Lung (tissue), 12 donors: Measurements from ENCODE around the gene NUDT21. TPM values are rescaled to one million over a fixed set of nuclear protein-coding genes. Genes with fewer than 3 reads are reported as not detected.

Experiments
- ATAC-seq: fragments of 200-7000 bp; cut with Tn5 transposase; one replicate; pipeline ENCODE4 v1.9.1; 2020; ENCODE audit warnings: moderate number of reproducible peaks; ENCODE audit not compliant: insufficient read depth, low FRiP score
- DNase-seq, 3 donors: peaks; one replicate each; pipeline ENCODE4 v3.0.0-alpha.2; 2013 to 2017
- H3K27ac ChIP-seq, 2 donors: one replicate each; pipeline ENCODE4 v1.5.1; 2013; ENCODE audit warnings: mild to moderate bottlenecking in 2 of 2, moderate library complexity in 2 of 2, control low read depth in 1 of 2, inconsistent platforms in 1 of 2, low read depth in 1 of 2, low read length in 1 of 2
- H3K27me3 ChIP-seq, 3 donors: one replicate each; pipeline ENCODE4 v1.5.1; 2013; ENCODE audit warnings: low read length in 2 of 3; ENCODE audit not compliant: control insufficient read depth in 3 of 3, insufficient read depth in 3 of 3
- H3K36me3 ChIP-seq, 4 donors: one replicate each; pipeline ENCODE4 v1.5.1; 2013; ENCODE audit warnings: low read length in 4 of 4, mild to moderate bottlenecking in 1 of 4, moderate library complexity in 1 of 4; ENCODE audit not compliant: control insufficient read depth in 4 of 4, insufficient read depth in 4 of 4
- H3K4me1 ChIP-seq, 5 donors: one replicate each; pipeline ENCODE4 v1.5.1; 2013; ENCODE audit warnings: low read length in 5 of 5, mild to moderate bottlenecking in 2 of 5, moderate library complexity in 1 of 5; ENCODE audit not compliant: control insufficient read depth in 5 of 5, insufficient read depth in 5 of 5
- H3K4me3 ChIP-seq: one replicate; pipeline ENCODE4 v1.5.1; 2013; ENCODE audit warnings: mild to moderate bottlenecking, control low read depth, moderate library complexity
- H3K9ac ChIP-seq, 2 donors: one replicate each; pipeline ENCODE4 v1.5.1; 2013; ENCODE audit warnings: low read length in 2 of 2, control low read depth in 1 of 2; ENCODE audit not compliant: insufficient read depth in 1 of 2
- H3K9me3 ChIP-seq, 4 donors: one replicate each; pipeline ENCODE4 v1.5.1; 2013; ENCODE audit warnings: low read length in 3 of 4, mild to moderate bottlenecking in 1 of 4, moderate library complexity in 1 of 4; ENCODE audit not compliant: control insufficient read depth in 4 of 4, insufficient read depth in 3 of 4
- WGBS, 2 donors: extraction: QIAGEN DNeasy Blood & Tissue Kit; methylation state at CpG; one replicate each; pipeline ENCODE4 v1.1.7; 2013; 5-methylcytosine and 5-hydroxymethylcytosine counted together
- polyA plus RNA-seq, 2 donors: library from polyadenylated mRNA; stranded (reverse); fragments of 200-250 nt; gene quantifications; one replicate each; pipeline ENCODE4 v1.2.1, GENCODE V29; 2013
- total RNA-seq, 2 donors: library from RNA; depleted of rRNA in 1 of 2; stranded (reverse); fragments of >200 nt in 1 of 2; gene quantifications; one replicate each; pipeline ENCODE4 v1.2.1, GENCODE V29; 2014 to 2021
- TF ChIP-seq, protein P1 (sequence below): IDR thresholded peaks from 2 replicates; pipeline ENCODE4 v1.5.1; 2012; ENCODE audit warnings: mild to moderate bottlenecking; ENCODE audit errors: control extremely low read depth, extremely low read depth
- donor health status: control.
- donor health status: control.
- donor health status: Bipolar disorder and iron deficiency.
- donor health status: healthy.
- donor health status: DM: yes; HTN: yes; CAD: no.

NUDT21 gene
- total and polyA plus RNA-seq, 4 donors = 30.9 to 91.0 (median 60.5) TPM

DNA sequence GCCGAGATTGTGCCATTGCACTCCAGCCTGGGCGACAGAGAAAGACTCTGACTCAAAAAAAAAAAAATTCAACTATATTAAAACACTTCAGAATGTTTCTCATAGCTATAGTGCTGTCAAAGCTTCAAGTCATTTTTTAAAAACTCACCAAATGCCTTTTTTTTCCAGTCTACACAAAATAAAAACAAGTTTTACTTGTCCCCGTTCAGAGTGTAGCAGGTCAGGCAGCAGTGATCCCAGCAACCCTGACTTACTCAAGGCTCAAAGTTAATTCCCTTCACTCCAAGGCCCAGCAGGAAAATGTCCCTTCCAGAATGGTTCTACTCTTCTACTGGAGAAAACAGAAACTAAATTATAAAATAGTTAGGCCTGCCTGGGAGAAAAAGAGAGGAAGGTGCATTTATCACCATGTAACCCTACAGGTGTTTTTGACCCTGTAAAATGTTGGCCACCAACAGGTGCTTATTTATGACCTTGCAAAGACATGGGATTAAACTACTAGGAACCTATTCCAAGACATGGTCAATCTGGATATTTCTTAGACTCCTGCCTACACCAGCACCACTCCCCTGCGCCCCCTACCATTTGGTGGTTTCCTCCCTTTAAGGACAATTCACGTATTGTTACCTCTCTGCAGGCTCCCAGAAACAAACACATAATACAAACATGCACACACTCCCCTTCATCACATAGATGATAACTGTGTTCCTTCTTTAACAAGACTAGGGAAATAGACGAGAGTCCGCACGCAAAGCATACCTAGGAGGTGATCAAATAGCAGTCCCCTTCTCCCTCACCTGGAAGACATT is 31.2 kb downstream of the NUDT21 start:
- peaks cover 4 to 28% (median 7%) of the 10 kb centered on the region in 5 donors for H3K4me1 ChIP-seq
- H3K36me3 ChIP-seq = no peaks in the 10 kb centered on the region
- H3K4me3 ChIP-seq = no peak overlapping the region
- TF ChIP-seq, protein P1, sequence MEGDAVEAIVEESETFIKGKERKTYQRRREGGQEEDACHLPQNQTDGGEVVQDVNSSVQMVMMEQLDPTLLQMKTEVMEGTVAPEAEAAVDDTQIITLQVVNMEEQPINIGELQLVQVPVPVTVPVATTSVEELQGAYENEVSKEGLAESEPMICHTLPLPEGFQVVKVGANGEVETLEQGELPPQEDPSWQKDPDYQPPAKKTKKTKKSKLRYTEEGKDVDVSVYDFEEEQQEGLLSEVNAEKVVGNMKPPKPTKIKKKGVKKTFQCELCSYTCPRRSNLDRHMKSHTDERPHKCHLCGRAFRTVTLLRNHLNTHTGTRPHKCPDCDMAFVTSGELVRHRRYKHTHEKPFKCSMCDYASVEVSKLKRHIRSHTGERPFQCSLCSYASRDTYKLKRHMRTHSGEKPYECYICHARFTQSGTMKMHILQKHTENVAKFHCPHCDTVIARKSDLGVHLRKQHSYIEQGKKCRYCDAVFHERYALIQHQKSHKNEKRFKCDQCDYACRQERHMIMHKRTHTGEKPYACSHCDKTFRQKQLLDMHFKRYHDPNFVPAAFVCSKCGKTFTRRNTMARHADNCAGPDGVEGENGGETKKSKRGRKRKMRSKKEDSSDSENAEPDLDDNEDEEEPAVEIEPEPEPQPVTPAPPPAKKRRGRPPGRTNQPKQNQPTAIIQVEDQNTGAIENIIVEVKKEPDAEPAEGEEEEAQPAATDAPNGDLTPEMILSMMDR = no peak
- no peak overlapping the region for H3K27ac ChIP-seq
- DNase-seq (no peak), ATAC-seq (no peak)
- H3K9ac ChIP-seq = no peak overlapping the region
- 93% methylated on average over 8 of the region's 8 CpGs for WGBS, 2 donors
- H3K27me3 ChIP-seq = peaks cover 0 to 6% (median 0%) of the 10 kb centered on the region in 3 donors
- no peaks in the 10 kb centered on the region for H3K9me3 ChIP-seq

DNA sequence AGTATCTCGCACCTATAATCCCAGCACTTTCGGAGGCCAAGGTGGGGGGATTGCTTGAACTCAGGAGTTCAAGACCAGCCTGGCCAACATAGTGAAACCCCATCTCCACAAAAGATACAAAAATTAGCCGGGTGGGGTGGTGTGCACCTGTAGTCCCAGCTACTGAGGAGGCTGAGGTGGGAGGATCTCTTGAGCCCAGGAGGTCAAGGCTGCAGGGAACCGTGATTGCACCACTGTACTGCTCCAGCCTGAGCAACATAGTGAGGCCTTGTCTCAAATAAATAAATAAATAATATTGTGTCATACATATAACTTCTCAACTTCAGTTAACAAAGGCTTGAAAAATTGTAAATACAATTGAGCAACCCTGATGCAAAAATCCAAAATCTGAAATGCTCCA is 34.0 kb downstream of the NUDT21 start:
- no peak for ATAC-seq
- no peak for DNase-seq
- H3K27me3 ChIP-seq = no peaks in the 10 kb centered on the region
- peaks cover 0 to 8% (median 3%) of the 10 kb centered on the region in 4 donors for H3K36me3 ChIP-seq
- TF ChIP-seq, protein P1 = no peak
- H3K9ac ChIP-seq = no peak overlapping the region
- H3K27ac ChIP-seq = no peak overlapping the region
- no peaks in the 10 kb centered on the region for H3K9me3 ChIP-seq
- no peak overlapping the region for H3K4me3 ChIP-seq
- WGBS, 2 donors = 97 to 100% methylated on average over 4 of the region's 4 CpGs
- H3K4me1 ChIP-seq = peaks cover 0 to 20% (median 2%) of the 10 kb centered on the region in 5 donors

DNA sequence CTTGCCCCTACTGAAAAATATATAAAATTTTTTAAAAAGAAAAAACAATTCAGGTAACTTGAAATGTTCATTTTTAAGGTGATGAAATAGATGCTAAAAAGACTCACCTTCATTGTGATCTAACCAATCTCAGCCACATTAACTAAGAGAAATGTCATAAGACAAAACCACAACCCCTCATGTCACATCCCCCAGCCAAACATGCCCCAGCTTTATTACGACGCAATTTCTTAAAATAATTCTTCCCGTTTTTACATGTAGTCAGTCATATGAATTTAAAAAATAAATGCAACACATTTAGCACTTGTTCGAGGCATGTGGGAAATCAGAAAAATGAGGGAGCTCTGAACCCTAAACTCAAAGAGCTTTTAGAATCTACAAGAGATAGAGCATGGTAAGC is 35.3 kb downstream of the NUDT21 start:
- no peak overlapping the region for H3K4me3 ChIP-seq
- peaks cover 0 to 16% (median 5%) of the 10 kb centered on the region in 4 donors for H3K36me3 ChIP-seq
- no peaks in the 10 kb centered on the region for H3K27me3 ChIP-seq
- WGBS, 2 donors = 30 to 71% methylated on average over 4 of the region's 4 CpGs
- TF ChIP-seq, protein P1 = no peak
- no peak for DNase-seq
- no peak overlapping the region for H3K9ac ChIP-seq
- H3K4me1 ChIP-seq = peaks cover 0 to 20% (median 2%) of the 10 kb centered on the region in 5 donors
- H3K9me3 ChIP-seq = no peaks in the 10 kb centered on the region
- no peak overlapping the region for H3K27ac ChIP-seq
- ATAC-seq = no peak
